IMR-90 (cell line): Measurements from ENCODE around the gene RAPGEF2. TPM values are rescaled to one million over a fixed set of nuclear protein-coding genes. Genes with fewer than 3 reads are reported as not detected.

Experiments used
- ATAC-seq: fragments of 200-7000 bp; cut with Tn5 transposase; 2 replicates; pipeline ENCODE4 v1.9.1; 2020; ENCODE audit warnings: low read depth, mild to moderate bottlenecking, moderate library complexity
- BruUV-seq: library from RNA; stranded (reverse); fragments of 400-500 nt; replicated peaks from 2 replicates; lab custom pipeline; 2021; lab: Mats Ljungman, UMichigan
- CTCF ChIA-PET: fragments of 300-600 bp; formaldehyde crosslinking; extraction: SDS; loops from one replicate; lab custom pipeline; 2021; ENCODE audit warnings: antibody characterized with exemption; lab: Yijun Ruan, JAX
- POLR2A ChIA-PET: fragments of 300-600 bp; sonication (Branson Sonifier 250); formaldehyde crosslinking; loops from one replicate; lab custom pipeline; 2022; ENCODE audit warnings: antibody characterized with exemption; ENCODE audit not compliant: unreplicated experiment; lab: Charles Lee
- DNase-seq: peaks from one replicate; pipeline ENCODE4 v3.0.0; 2013
- H2AFZ ChIP-seq: replicated peaks from 2 replicates; pipeline ENCODE3; 2013; ENCODE audit warnings: low read length, mild to moderate bottlenecking; ENCODE audit not compliant: poor library complexity
- H2AK5ac ChIP-seq: 2 replicates; pipeline ENCODE4 v1.6.1; 2013; ENCODE audit warnings: low read depth, low read length, inconsistent platforms
- H2AK9ac ChIP-seq: replicated peaks from 2 replicates; pipeline ENCODE3; 2013; ENCODE audit warnings: mild to moderate bottlenecking, low read depth, low read length, moderate library complexity; ENCODE audit not compliant: poor library complexity
- H2BK120ac ChIP-seq: 2 replicates; pipeline ENCODE4 v1.6.1; 2013; ENCODE audit warnings: low read depth, low read length, inconsistent platforms
- H2BK15ac ChIP-seq: 3 replicates; pipeline ENCODE4 v1.6.1; 2013; ENCODE audit warnings: low read depth, low read length, inconsistent platforms
- H2BK20ac ChIP-seq: 2 replicates; pipeline ENCODE4 v1.6.1; 2013; ENCODE audit warnings: low read depth, mild to moderate bottlenecking, inconsistent platforms, low read length, moderate library complexity
- H2BK5ac ChIP-seq: 2 replicates; pipeline ENCODE4 v1.6.1; 2013; ENCODE audit warnings: mild to moderate bottlenecking, low read depth, low read length, inconsistent platforms; ENCODE audit not compliant: poor library complexity, severe bottlenecking
- H3K14ac ChIP-seq: replicated peaks from 2 replicates; pipeline ENCODE4 v1.6.1; 2013; ENCODE audit warnings: low read depth, low read length, inconsistent platforms
- H3K18ac ChIP-seq: 2 replicates; pipeline ENCODE4 v1.6.1; 2013; ENCODE audit warnings: low read depth, low read length, control low read depth
- H3K23ac ChIP-seq: 2 replicates; pipeline ENCODE4 v1.6.1; 2013; ENCODE audit warnings: low read depth, low read length, inconsistent platforms
- H3K27ac ChIP-seq: 2 replicates; pipeline ENCODE4 v1.5.1; 2013; ENCODE audit warnings: mild to moderate bottlenecking, control low read depth, low read length; ENCODE audit not compliant: insufficient read depth
- H3K27me3 ChIP-seq: 2 replicates; pipeline ENCODE4 v1.6.1; 2013; ENCODE audit warnings: low read length; ENCODE audit not compliant: control insufficient read depth, insufficient read depth
- H3K36me3 ChIP-seq: 2 replicates; pipeline ENCODE4 v1.6.1; 2013; ENCODE audit warnings: low read length, mixed read lengths; ENCODE audit not compliant: control insufficient read depth, insufficient read depth
- H3K4ac ChIP-seq: 2 replicates; pipeline ENCODE4 v1.6.1; 2013; ENCODE audit warnings: low read depth, low read length, inconsistent platforms
- H3K4me1 ChIP-seq: 2 replicates; pipeline ENCODE4 v1.6.1; 2013; ENCODE audit warnings: low read length, mixed read lengths; ENCODE audit not compliant: control insufficient read depth, insufficient read depth
- H3K4me2 ChIP-seq: 2 replicates; pipeline ENCODE4 v1.6.1; 2013; ENCODE audit warnings: low read depth, mild to moderate bottlenecking, control low read depth, low read length, moderate library complexity
- H3K4me3 ChIP-seq: 2 replicates; pipeline ENCODE4 v1.5.1; 2013; ENCODE audit warnings: low read depth, mild to moderate bottlenecking, control low read depth, low read length, moderate library complexity; ENCODE audit not compliant: insufficient read depth
- H3K56ac ChIP-seq: 2 replicates; pipeline ENCODE4 v1.6.1; 2013; ENCODE audit warnings: low read length, inconsistent platforms; ENCODE audit not compliant: insufficient read depth; ENCODE audit errors: extremely low read depth
- H3K79me1 ChIP-seq, 2 experiments: 2 replicates each; pipeline ENCODE4 v1.6.1; 2013; ENCODE audit warnings: low read length in 2 of 2, inconsistent platforms in 1 of 2, low read depth in 1 of 2
- H3K9ac ChIP-seq: 2 replicates; pipeline ENCODE4 v1.6.1; 2013; ENCODE audit warnings: low read depth, low read length, control low read depth
- H3K9me1 ChIP-seq: 2 replicates; pipeline ENCODE4 v1.6.1; 2013; ENCODE audit warnings: low read length, inconsistent platforms; ENCODE audit not compliant: insufficient read depth
- H3K9me3 ChIP-seq: 2 replicates; pipeline ENCODE4 v1.6.1; 2013; ENCODE audit warnings: low read length; ENCODE audit not compliant: control insufficient read depth, insufficient read depth
- H4K20me1 ChIP-seq: 2 replicates; pipeline ENCODE4 v1.6.1; 2013; ENCODE audit warnings: low read length, inconsistent platforms; ENCODE audit not compliant: insufficient read depth
- H4K5ac ChIP-seq: 2 replicates; pipeline ENCODE4 v1.6.1; 2013; ENCODE audit warnings: mild to moderate bottlenecking, low read depth, low read length, control low read depth
- H4K8ac ChIP-seq, 2 experiments: 2 replicates each; pipeline ENCODE4 v1.6.1; 2013; ENCODE audit warnings: low read depth in 2 of 2, low read length in 2 of 2, control low read depth in 1 of 2, inconsistent platforms in 1 of 2
- H4K91ac ChIP-seq: 2 replicates; pipeline ENCODE4 v1.6.1; 2013; ENCODE audit warnings: low read depth, low read length, inconsistent platforms; ENCODE audit not compliant: insufficient read depth
- MAFK ChIP-seq: IDR thresholded peaks from 2 replicates; pipeline ENCODE4 v1.6.1; 2012; ENCODE audit warnings: low read depth, low read length, improper control_type of control experiment
- MXI1 ChIP-seq: IDR thresholded peaks from 2 replicates; pipeline ENCODE4 v1.6.1; 2012; ENCODE audit warnings: low read depth, mild to moderate bottlenecking, low read length, moderate library complexity, borderline replicate concordance
- NFE2L2 ChIP-seq: fragments of 150-350 bp; IDR thresholded peaks from 2 replicates; pipeline ENCODE4 v1.6.1; 2016; ENCODE audit warnings: low read depth, mild to moderate bottlenecking, low read length
- WGBS, 2 experiments: methylation state at CpG; one replicate each; pipeline versions ENCODE4 v1.1.5 to v1.1.7; 2013; ENCODE audit warnings: missing lambda C conversion rate in 2 of 2; ENCODE audit not compliant: insufficient read length in 1 of 2; ENCODE audit errors: extremely low coverage in 2 of 2; 5-methylcytosine and 5-hydroxymethylcytosine counted together
- dilution Hi-C: fragments of 300-500 bp; cut with HindIII; formaldehyde crosslinking; loops from one replicate; pipeline ENCODE4 v1.14.3; 2018; ENCODE audit warnings: low sequenced_read_pairs; ENCODE audit not compliant: unreplicated experiment
- in situ Hi-C: fragments of 300-500 bp; cut with MboI; formaldehyde crosslinking; loops from 3 replicates; pipeline ENCODE4 v1.14.3; 2019; ENCODE audit warnings: low sequenced_read_pairs, inconsistent platforms, mixed read lengths
- intact Hi-C: fragments of 100-400 bp; cut with micrococcal nuclease; formaldehyde crosslinking; loops from 2 replicates; pipeline ENCODE4 v1.10.0; 2022
- polyA plus RNA-seq, 3 experiments: library from polyadenylated mRNA; depleted of rRNA; stranded (reverse); fragments of >200 nt; gene quantifications; 2 replicates each; pipeline ENCODE4 v1.2.3, GENCODE V29; 2012; ENCODE audit warnings: low replicate concordance in 1 of 3
- total RNA-seq: library from RNA; depleted of rRNA; stranded (reverse); fragments of >200 nt; gene quantifications from 2 replicates; pipeline ENCODE4 v1.2.3, GENCODE V29; 2012

The RAPGEF2 gene
- total and polyA plus RNA-seq, 2 of the 4 experiments (the other 2 are of a cell fraction): 27.6 to 109 TPM

- Histone ChIP-seq H3K4me1 (no peaks in the 10 kb centered on the region), H3K36me3 (no peaks in the 10 kb centered on the region), H2BK5ac (no peak overlapping the region), H3K9ac (no peak overlapping the region), H3K4ac (no peak overlapping the region), H2BK20ac (no peak overlapping the region), H3K27ac (no peak overlapping the region), H4K91ac (no peak overlapping the region), H4K20me1 (no peaks in the 10 kb centered on the region), H2AFZ (no peak overlapping the region), H2AK9ac (no peak overlapping the region), H3K9me3 (no peaks in the 10 kb centered on the region), H3K23ac (peak overlapping the region; percentile 51; the same call in 1 of the 2 replicates), H3K27me3 (no peaks in the 10 kb centered on the region), H3K18ac (no peak overlapping the region), H2AK5ac (no peak overlapping the region), H2BK15ac (no peak overlapping the region), H3K9me1 (no peaks in the 10 kb centered on the region; the same call in 1 of the 2 replicates), H3K4me3 (no peak overlapping the region), H3K14ac (no peak overlapping the region), H4K5ac (no peak overlapping the region), H2BK120ac (no peak overlapping the region), H3K4me2 (peak overlapping the region; percentile 60; the same call in 1 of the 2 replicates), H4K8ac (no peak overlapping the region), H3K79me1 (peaks cover 8% of the 10 kb centered on the region in 2 experiments; a peak in 2 of 4 replicates), H3K56ac (no peak overlapping the region)
- TF ChIP-seq MXI1 (no peak), NFE2L2 (no peak), MAFK (no peak)
- BruUV-seq: no TSS peak
- dilution Hi-C loops (no loop called here), intact Hi-C loops (no loop called here), in situ Hi-C loops (loop anchor here (25.0 kb wide), 1 partner anchor 936 kb away; no protein-coding TSS in a partner anchor)
- DNase-seq (no peak), ATAC-seq (no peak)
- ChIA-PET CTCF (interaction anchor here (0.7 kb wide), 1 partner anchor 16 kb away, joined by 3 read pairs; no protein-coding TSS in a partner anchor), POLR2A (no interaction called here)
- no CpG with 5 or more reads among the region's 6 CpGs for WGBS, 2 experiments
These were observed 95.0 kb downstream of the RAPGEF2 start for GRCh38 chr4:159197885-159198269.
